Testis (tissue), 2 donors: ENCODE results near the gene CHMP5.

Source experiments
- POLR2A ChIP-seq: fragments of 450-650 bp; IDR thresholded peaks from one replicate; pipeline ENCODE4 v1.6.1; 2017; ENCODE audit warnings: antibody characterized with exemption, mild to moderate bottlenecking, moderate library complexity
- TF ChIP-seq, protein P1 (sequence below), 3 experiments: fragments of 450-650 bp in 2 of 3; fragments of 200-600 bp in 1 of 3; sonication (generic) in 1 of 3; IDR thresholded peaks; one replicate each; pipeline ENCODE4 v1.5.1; 2016 to 2019; ENCODE audit warnings: antibody characterized with exemption in 3 of 3, mild to moderate bottlenecking in 2 of 3, moderate library complexity in 1 of 3

DNA sequence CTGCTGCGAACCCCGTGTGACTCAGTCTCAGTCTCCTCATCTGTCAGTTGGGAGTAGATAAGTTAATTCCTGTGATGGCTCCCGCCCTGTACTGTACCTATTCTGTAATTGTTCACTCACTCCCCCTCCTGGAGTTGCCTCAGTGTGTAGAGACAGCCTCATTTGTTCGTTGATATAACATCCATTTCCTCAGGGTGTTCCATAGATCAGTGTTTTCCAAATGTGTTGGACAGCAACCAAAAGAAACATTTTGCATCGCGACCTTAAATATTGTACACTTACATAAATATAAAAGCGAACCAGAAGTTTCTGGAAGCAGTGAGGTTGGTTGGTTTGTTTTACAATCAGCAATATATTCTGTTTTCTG is 26.2 kb downstream of the CHMP5 start:
- TF ChIP-seq, protein P1, sequence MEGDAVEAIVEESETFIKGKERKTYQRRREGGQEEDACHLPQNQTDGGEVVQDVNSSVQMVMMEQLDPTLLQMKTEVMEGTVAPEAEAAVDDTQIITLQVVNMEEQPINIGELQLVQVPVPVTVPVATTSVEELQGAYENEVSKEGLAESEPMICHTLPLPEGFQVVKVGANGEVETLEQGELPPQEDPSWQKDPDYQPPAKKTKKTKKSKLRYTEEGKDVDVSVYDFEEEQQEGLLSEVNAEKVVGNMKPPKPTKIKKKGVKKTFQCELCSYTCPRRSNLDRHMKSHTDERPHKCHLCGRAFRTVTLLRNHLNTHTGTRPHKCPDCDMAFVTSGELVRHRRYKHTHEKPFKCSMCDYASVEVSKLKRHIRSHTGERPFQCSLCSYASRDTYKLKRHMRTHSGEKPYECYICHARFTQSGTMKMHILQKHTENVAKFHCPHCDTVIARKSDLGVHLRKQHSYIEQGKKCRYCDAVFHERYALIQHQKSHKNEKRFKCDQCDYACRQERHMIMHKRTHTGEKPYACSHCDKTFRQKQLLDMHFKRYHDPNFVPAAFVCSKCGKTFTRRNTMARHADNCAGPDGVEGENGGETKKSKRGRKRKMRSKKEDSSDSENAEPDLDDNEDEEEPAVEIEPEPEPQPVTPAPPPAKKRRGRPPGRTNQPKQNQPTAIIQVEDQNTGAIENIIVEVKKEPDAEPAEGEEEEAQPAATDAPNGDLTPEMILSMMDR (IDR thresholded peaks at IDR 0.05) = no peak
- TF ChIP-seq POLR2A = no peak
